IMR-90 (cell line): ENCODE data around the gene CYFIP1. TPM values are rescaled to one million over a fixed set of nuclear protein-coding genes. Genes with fewer than 3 reads are reported as not detected.

Experiments used
- ATAC-seq: fragments of 200-7000 bp; cut with Tn5 transposase; 2 replicates; pipeline ENCODE4 v1.9.1; 2020; ENCODE audit warnings: low read depth, mild to moderate bottlenecking, moderate library complexity
- BruUV-seq: library from RNA; stranded (reverse); fragments of 400-500 nt; replicated peaks from 2 replicates; lab custom pipeline; 2021; lab: Mats Ljungman, UMichigan
- CTCF ChIA-PET: fragments of 300-600 bp; formaldehyde crosslinking; extraction: SDS; loops from one replicate; lab custom pipeline; 2021; ENCODE audit warnings: antibody characterized with exemption; lab: Yijun Ruan, JAX
- POLR2A ChIA-PET: fragments of 300-600 bp; sonication (Branson Sonifier 250); formaldehyde crosslinking; loops from one replicate; lab custom pipeline; 2022; ENCODE audit warnings: antibody characterized with exemption; ENCODE audit not compliant: unreplicated experiment; lab: Charles Lee
- DNase-seq: peaks from one replicate; pipeline ENCODE4 v3.0.0; 2013
- H2AFZ ChIP-seq: replicated peaks from 2 replicates; pipeline ENCODE3; 2013; ENCODE audit warnings: low read length, mild to moderate bottlenecking; ENCODE audit not compliant: poor library complexity
- H2AK5ac ChIP-seq: 2 replicates; pipeline ENCODE4 v1.6.1; 2013; ENCODE audit warnings: low read depth, low read length, inconsistent platforms
- H2AK9ac ChIP-seq: replicated peaks from 2 replicates; pipeline ENCODE3; 2013; ENCODE audit warnings: mild to moderate bottlenecking, low read depth, low read length, moderate library complexity; ENCODE audit not compliant: poor library complexity
- H2BK120ac ChIP-seq: 2 replicates; pipeline ENCODE4 v1.6.1; 2013; ENCODE audit warnings: low read depth, low read length, inconsistent platforms
- H2BK15ac ChIP-seq: 3 replicates; pipeline ENCODE4 v1.6.1; 2013; ENCODE audit warnings: low read depth, low read length, inconsistent platforms
- H2BK20ac ChIP-seq: 2 replicates; pipeline ENCODE4 v1.6.1; 2013; ENCODE audit warnings: low read depth, mild to moderate bottlenecking, inconsistent platforms, low read length, moderate library complexity
- H2BK5ac ChIP-seq: 2 replicates; pipeline ENCODE4 v1.6.1; 2013; ENCODE audit warnings: mild to moderate bottlenecking, low read depth, low read length, inconsistent platforms; ENCODE audit not compliant: poor library complexity, severe bottlenecking
- H3K14ac ChIP-seq: replicated peaks from 2 replicates; pipeline ENCODE4 v1.6.1; 2013; ENCODE audit warnings: low read depth, low read length, inconsistent platforms
- H3K18ac ChIP-seq: 2 replicates; pipeline ENCODE4 v1.6.1; 2013; ENCODE audit warnings: low read depth, low read length, control low read depth
- H3K23ac ChIP-seq: 2 replicates; pipeline ENCODE4 v1.6.1; 2013; ENCODE audit warnings: low read depth, low read length, inconsistent platforms
- H3K27ac ChIP-seq: 2 replicates; pipeline ENCODE4 v1.5.1; 2013; ENCODE audit warnings: mild to moderate bottlenecking, control low read depth, low read length; ENCODE audit not compliant: insufficient read depth
- H3K27me3 ChIP-seq: 2 replicates; pipeline ENCODE4 v1.6.1; 2013; ENCODE audit warnings: low read length; ENCODE audit not compliant: control insufficient read depth, insufficient read depth
- H3K36me3 ChIP-seq: 2 replicates; pipeline ENCODE4 v1.6.1; 2013; ENCODE audit warnings: low read length, mixed read lengths; ENCODE audit not compliant: control insufficient read depth, insufficient read depth
- H3K4ac ChIP-seq: 2 replicates; pipeline ENCODE4 v1.6.1; 2013; ENCODE audit warnings: low read depth, low read length, inconsistent platforms
- H3K4me1 ChIP-seq: 2 replicates; pipeline ENCODE4 v1.6.1; 2013; ENCODE audit warnings: low read length, mixed read lengths; ENCODE audit not compliant: control insufficient read depth, insufficient read depth
- H3K4me2 ChIP-seq: 2 replicates; pipeline ENCODE4 v1.6.1; 2013; ENCODE audit warnings: low read depth, mild to moderate bottlenecking, control low read depth, low read length, moderate library complexity
- H3K4me3 ChIP-seq: 2 replicates; pipeline ENCODE4 v1.5.1; 2013; ENCODE audit warnings: low read depth, mild to moderate bottlenecking, control low read depth, low read length, moderate library complexity; ENCODE audit not compliant: insufficient read depth
- H3K56ac ChIP-seq: 2 replicates; pipeline ENCODE4 v1.6.1; 2013; ENCODE audit warnings: low read length, inconsistent platforms; ENCODE audit not compliant: insufficient read depth; ENCODE audit errors: extremely low read depth
- H3K79me1 ChIP-seq, 2 experiments: 2 replicates each; pipeline ENCODE4 v1.6.1; 2013; ENCODE audit warnings: low read length in 2 of 2, inconsistent platforms in 1 of 2, low read depth in 1 of 2
- H3K9ac ChIP-seq: 2 replicates; pipeline ENCODE4 v1.6.1; 2013; ENCODE audit warnings: low read depth, low read length, control low read depth
- H3K9me1 ChIP-seq: 2 replicates; pipeline ENCODE4 v1.6.1; 2013; ENCODE audit warnings: low read length, inconsistent platforms; ENCODE audit not compliant: insufficient read depth
- H3K9me3 ChIP-seq: 2 replicates; pipeline ENCODE4 v1.6.1; 2013; ENCODE audit warnings: low read length; ENCODE audit not compliant: control insufficient read depth, insufficient read depth
- H4K20me1 ChIP-seq: 2 replicates; pipeline ENCODE4 v1.6.1; 2013; ENCODE audit warnings: low read length, inconsistent platforms; ENCODE audit not compliant: insufficient read depth
- H4K5ac ChIP-seq: 2 replicates; pipeline ENCODE4 v1.6.1; 2013; ENCODE audit warnings: mild to moderate bottlenecking, low read depth, low read length, control low read depth
- H4K8ac ChIP-seq, 2 experiments: 2 replicates each; pipeline ENCODE4 v1.6.1; 2013; ENCODE audit warnings: low read depth in 2 of 2, low read length in 2 of 2, control low read depth in 1 of 2, inconsistent platforms in 1 of 2
- H4K91ac ChIP-seq: 2 replicates; pipeline ENCODE4 v1.6.1; 2013; ENCODE audit warnings: low read depth, low read length, inconsistent platforms; ENCODE audit not compliant: insufficient read depth
- BHLHE40 ChIP-seq: fragments of 150-350 bp; IDR thresholded peaks from 2 replicates; pipeline ENCODE4 v1.6.1; 2016; ENCODE audit warnings: mild to moderate bottlenecking, low read depth, low read length
- CEBPB ChIP-seq: IDR thresholded peaks from 2 replicates; pipeline ENCODE4 v1.6.1; 2012; ENCODE audit warnings: low read depth, low read length, improper control_type of control experiment
- CHD1 ChIP-seq: IDR thresholded peaks from 2 replicates; pipeline ENCODE4 v1.6.1; 2012; ENCODE audit warnings: low read depth, low read length, improper control_type of control experiment
- FOS ChIP-seq: fragments of 150-350 bp; IDR thresholded peaks from 2 replicates; pipeline ENCODE4 v1.6.1; 2016; ENCODE audit warnings: low read depth, low read length
- MAFK ChIP-seq: IDR thresholded peaks from 2 replicates; pipeline ENCODE4 v1.6.1; 2012; ENCODE audit warnings: low read depth, low read length, improper control_type of control experiment
- MAZ ChIP-seq: IDR thresholded peaks from 2 replicates; pipeline ENCODE4 v1.6.1; 2012; ENCODE audit warnings: low read depth, mild to moderate bottlenecking, low read length, improper control_type of control experiment, moderate library complexity, borderline replicate concordance
- MXI1 ChIP-seq: IDR thresholded peaks from 2 replicates; pipeline ENCODE4 v1.6.1; 2012; ENCODE audit warnings: low read depth, mild to moderate bottlenecking, low read length, moderate library complexity, borderline replicate concordance
- NFE2L2 ChIP-seq: fragments of 150-350 bp; IDR thresholded peaks from 2 replicates; pipeline ENCODE4 v1.6.1; 2016; ENCODE audit warnings: low read depth, mild to moderate bottlenecking, low read length
- POLR2A ChIP-seq: IDR thresholded peaks from 2 replicates; pipeline ENCODE4 v1.6.1; 2012; ENCODE audit warnings: mild to moderate bottlenecking, low read depth, low read length
- RAD21 ChIP-seq: IDR thresholded peaks from 2 replicates; pipeline ENCODE4 v1.6.1; 2012; ENCODE audit warnings: low read length, improper control_type of control experiment
- RCOR1 ChIP-seq: IDR thresholded peaks from 2 replicates; pipeline ENCODE4 v1.6.1; 2012; ENCODE audit warnings: mild to moderate bottlenecking, low read length, improper control_type of control experiment; ENCODE audit not compliant: insufficient replicate concordance
- RFX5 ChIP-seq: IDR thresholded peaks from 2 replicates; pipeline ENCODE4 v1.8.0; 2012; ENCODE audit warnings: low read depth, mild to moderate bottlenecking, low read length, moderate library complexity
- SMC3 ChIP-seq: fragments of 150-350 bp; IDR thresholded peaks from 2 replicates; pipeline ENCODE4 v1.6.1; 2016; ENCODE audit warnings: low read depth, mild to moderate bottlenecking, antibody characterized with exemption, low read length, moderate library complexity
- WGBS, 2 experiments: methylation state at CpG; one replicate each; pipeline versions ENCODE4 v1.1.5 to v1.1.7; 2013; ENCODE audit warnings: missing lambda C conversion rate in 2 of 2; ENCODE audit not compliant: insufficient read length in 1 of 2; ENCODE audit errors: extremely low coverage in 2 of 2; 5-methylcytosine and 5-hydroxymethylcytosine counted together
- dilution Hi-C: fragments of 300-500 bp; cut with HindIII; formaldehyde crosslinking; loops from one replicate; pipeline ENCODE4 v1.14.3; 2018; ENCODE audit warnings: low sequenced_read_pairs; ENCODE audit not compliant: unreplicated experiment
- in situ Hi-C: fragments of 300-500 bp; cut with MboI; formaldehyde crosslinking; loops from 3 replicates; pipeline ENCODE4 v1.14.3; 2019; ENCODE audit warnings: low sequenced_read_pairs, inconsistent platforms, mixed read lengths
- intact Hi-C: fragments of 100-400 bp; cut with micrococcal nuclease; formaldehyde crosslinking; loops from 2 replicates; pipeline ENCODE4 v1.10.0; 2022
- polyA plus RNA-seq, 3 experiments: library from polyadenylated mRNA; depleted of rRNA; stranded (reverse); fragments of >200 nt; gene quantifications; 2 replicates each; pipeline ENCODE4 v1.2.3, GENCODE V29; 2012; ENCODE audit warnings: low replicate concordance in 1 of 3
- total RNA-seq: library from RNA; depleted of rRNA; stranded (reverse); fragments of >200 nt; gene quantifications from 2 replicates; pipeline ENCODE4 v1.2.3, GENCODE V29; 2012
- TF ChIP-seq, protein P1 (sequence below): conservative IDR thresholded peaks from 2 replicates; pipeline ENCODE4 v1.5.1; 2012; ENCODE audit warnings: mild to moderate bottlenecking, low read depth, low read length, improper control_type of control experiment
- TF ChIP-seq, protein P2 (sequence below): fragments of 150-350 bp; IDR thresholded peaks from 2 replicates; pipeline ENCODE4 v1.6.1; 2016; ENCODE audit warnings: low read depth, mild to moderate bottlenecking, low read length, moderate library complexity, borderline replicate concordance
- TF ChIP-seq, protein P3 (sequence below): fragments of 150-350 bp; IDR thresholded peaks from 2 replicates; pipeline ENCODE4 v1.6.1; 2017; ENCODE audit warnings: mild to moderate bottlenecking, antibody characterized with exemption, low read length, low read depth

Gene CYFIP1
- total and polyA plus RNA-seq, 2 of the 4 experiments (the other 2 are of a cell fraction): 58.4 to 163 TPM

DNA sequence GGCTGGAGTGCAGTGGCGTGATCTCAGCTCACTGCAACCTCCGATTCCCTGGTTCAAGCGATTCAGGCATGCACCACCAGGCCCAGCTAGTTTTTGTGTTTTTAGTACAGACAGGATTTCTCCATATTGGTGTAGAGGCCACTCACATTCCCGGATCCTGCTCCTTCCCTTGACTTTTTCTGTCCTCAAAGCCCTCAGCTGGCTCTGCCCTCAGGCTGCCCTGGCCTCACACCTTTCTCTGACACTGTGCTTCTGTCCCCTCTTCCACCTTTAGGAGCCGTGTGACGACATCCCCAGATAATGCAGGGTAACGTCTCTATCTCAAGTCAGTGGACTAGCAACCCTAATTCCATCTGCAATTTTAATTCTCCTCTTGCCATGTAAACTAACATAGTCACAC lies 8.6 kb upstream of the CYFIP1 start:
- POLR2A ChIA-PET: no interaction called here
- dilution Hi-C loops: no loop called here

More for the DNA sequence above, 8.6 kb upstream of the CYFIP1 start:
- BruUV-seq: no TSS peak
- no peak for DNase-seq
- Histone ChIP-seq H3K4me2 (no peak overlapping the region), H3K9me3 (no peaks in the 10 kb centered on the region), H4K91ac (no peak overlapping the region), H3K4ac (no peak overlapping the region), H4K5ac (no peak overlapping the region), H3K36me3 (no peaks in the 10 kb centered on the region), H3K9ac (no peak overlapping the region), H3K23ac (no peak overlapping the region), H3K79me1 (no peaks in the 10 kb centered on the region), H3K56ac (no peak overlapping the region), H2AK9ac (no peak overlapping the region), H3K4me1 (peaks cover 7% of the 10 kb centered on the region; the same call in 1 of the 2 replicates), H3K4me3 (no peak overlapping the region), H3K27ac (no peak overlapping the region), H2AFZ (no peak overlapping the region), H4K8ac (no peak overlapping the region), H2BK20ac (no peak overlapping the region), H3K27me3 (no peaks in the 10 kb centered on the region), H2BK120ac (no peak overlapping the region), H3K14ac (no peak overlapping the region), H2BK15ac (no peak overlapping the region), H2BK5ac (no peak overlapping the region), H3K18ac (no peak overlapping the region), H3K9me1 (peaks cover 15% of the 10 kb centered on the region), H2AK5ac (no peak overlapping the region), H4K20me1 (no peaks in the 10 kb centered on the region)
- ATAC-seq: no peak
- CTCF ChIA-PET: interaction anchor here (0.6 kb wide), 1 partner anchor 25 kb away, joined by 6 read pairs; no protein-coding TSS in a partner anchor
- intact Hi-C loops (no loop called here), in situ Hi-C loops (no loop called here)
- TF ChIP-seq, protein P1, sequence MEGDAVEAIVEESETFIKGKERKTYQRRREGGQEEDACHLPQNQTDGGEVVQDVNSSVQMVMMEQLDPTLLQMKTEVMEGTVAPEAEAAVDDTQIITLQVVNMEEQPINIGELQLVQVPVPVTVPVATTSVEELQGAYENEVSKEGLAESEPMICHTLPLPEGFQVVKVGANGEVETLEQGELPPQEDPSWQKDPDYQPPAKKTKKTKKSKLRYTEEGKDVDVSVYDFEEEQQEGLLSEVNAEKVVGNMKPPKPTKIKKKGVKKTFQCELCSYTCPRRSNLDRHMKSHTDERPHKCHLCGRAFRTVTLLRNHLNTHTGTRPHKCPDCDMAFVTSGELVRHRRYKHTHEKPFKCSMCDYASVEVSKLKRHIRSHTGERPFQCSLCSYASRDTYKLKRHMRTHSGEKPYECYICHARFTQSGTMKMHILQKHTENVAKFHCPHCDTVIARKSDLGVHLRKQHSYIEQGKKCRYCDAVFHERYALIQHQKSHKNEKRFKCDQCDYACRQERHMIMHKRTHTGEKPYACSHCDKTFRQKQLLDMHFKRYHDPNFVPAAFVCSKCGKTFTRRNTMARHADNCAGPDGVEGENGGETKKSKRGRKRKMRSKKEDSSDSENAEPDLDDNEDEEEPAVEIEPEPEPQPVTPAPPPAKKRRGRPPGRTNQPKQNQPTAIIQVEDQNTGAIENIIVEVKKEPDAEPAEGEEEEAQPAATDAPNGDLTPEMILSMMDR: no peak
- TF ChIP-seq CHD1 (no peak), RAD21 (no peak), SMC3 (no peak), BHLHE40 (no peak), MAZ (no peak), MAFK (no peak), CEBPB (no peak), NFE2L2 (no peak), RCOR1 (no peak), RFX5 (no peak), FOS (no peak), MXI1 (no peak), POLR2A (no peak)
- TF ChIP-seq, protein P2, sequence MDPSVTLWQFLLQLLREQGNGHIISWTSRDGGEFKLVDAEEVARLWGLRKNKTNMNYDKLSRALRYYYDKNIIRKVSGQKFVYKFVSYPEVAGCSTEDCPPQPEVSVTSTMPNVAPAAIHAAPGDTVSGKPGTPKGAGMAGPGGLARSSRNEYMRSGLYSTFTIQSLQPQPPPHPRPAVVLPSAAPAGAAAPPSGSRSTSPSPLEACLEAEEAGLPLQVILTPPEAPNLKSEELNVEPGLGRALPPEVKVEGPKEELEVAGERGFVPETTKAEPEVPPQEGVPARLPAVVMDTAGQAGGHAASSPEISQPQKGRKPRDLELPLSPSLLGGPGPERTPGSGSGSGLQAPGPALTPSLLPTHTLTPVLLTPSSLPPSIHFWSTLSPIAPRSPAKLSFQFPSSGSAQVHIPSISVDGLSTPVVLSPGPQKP: no peak
- TF ChIP-seq, protein P3, sequence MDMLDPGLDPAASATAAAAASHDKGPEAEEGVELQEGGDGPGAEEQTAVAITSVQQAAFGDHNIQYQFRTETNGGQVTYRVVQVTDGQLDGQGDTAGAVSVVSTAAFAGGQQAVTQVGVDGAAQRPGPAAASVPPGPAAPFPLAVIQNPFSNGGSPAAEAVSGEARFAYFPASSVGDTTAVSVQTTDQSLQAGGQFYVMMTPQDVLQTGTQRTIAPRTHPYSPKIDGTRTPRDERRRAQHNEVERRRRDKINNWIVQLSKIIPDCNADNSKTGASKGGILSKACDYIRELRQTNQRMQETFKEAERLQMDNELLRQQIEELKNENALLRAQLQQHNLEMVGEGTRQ: no peak
- WGBS, 2 experiments: 76% methylated on average over 2 of the region's 7 CpGs; no CpG with 5 or more reads in 1 of the 2 experiments
